HG03520 (cell line): ENCODE measurements around the gene PRR3.
A peak's percentile ranks its signal among the peaks of the same experiment; 100 is the strongest.
"Not testable (repeated sequence)": the region's sequence is repeated elsewhere in the genome, so short reads cannot be mapped to it uniquely, and the experiment has no call there.

Experiments used
- ATAC-seq: cut with Tn5 transposase; IDR thresholded peaks from one replicate; pipeline ENCODE4 v1.9.1; 2021; ENCODE audit warnings: mild to moderate bottlenecking, moderate library complexity; ENCODE audit not compliant: unreplicated experiment

PRR3 gene

GRCh38 chr6:30556906-30557682, at the start of gene PRR3:
TSS of gene PRR3 (plus strand) at chr6:30557295. CDS start at chr6:30557345, 50 bp downstream.
- peak; percentile 53 for ATAC-seq

DNA sequence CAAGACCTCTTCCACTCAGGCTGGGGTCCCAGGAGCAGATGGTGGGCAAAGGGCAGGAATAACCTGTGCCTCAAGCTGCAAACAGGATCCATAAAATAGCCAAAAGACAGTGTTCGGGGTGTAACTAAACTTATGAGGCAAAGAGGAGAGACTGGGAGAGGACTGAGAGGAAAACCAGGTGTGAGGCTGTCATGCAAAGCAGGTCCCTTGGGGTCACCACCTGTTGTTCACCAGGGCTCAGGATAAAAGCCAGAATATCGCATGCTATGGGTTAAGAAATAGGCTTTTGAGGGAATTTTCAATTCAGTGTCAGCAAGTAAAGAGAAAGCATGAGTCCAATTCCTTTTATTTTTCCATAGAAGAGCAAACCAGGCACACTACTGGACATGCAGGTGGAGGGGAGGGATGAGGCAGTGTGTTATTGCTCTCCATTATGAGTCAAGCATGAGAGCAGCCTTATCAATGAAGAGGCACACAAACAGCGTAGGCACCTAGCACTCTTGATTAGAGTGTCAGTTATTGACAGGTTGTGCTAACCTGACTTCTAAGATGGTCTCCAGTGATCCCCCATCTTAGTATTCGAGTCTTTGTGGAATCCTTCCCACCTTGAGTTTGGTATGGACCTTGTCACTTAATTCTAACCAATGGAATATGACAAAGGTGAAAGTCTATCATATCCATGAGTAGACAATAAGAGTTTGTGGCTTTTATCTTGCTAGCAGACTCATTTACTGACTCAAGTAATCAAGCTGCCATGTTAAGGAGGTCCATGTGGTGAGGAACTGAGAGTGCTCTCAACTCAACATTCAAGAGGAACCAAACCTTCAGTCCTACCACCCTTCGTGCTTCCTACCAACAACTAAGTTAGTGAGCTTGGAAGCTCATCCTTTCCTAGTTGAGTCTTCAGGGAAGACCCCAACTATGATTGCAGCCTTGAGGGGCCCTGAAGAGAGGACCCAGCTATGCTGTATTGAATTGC, 49.0 kb upstream of the PRR3 start:
- no peak for ATAC-seq

DNA sequence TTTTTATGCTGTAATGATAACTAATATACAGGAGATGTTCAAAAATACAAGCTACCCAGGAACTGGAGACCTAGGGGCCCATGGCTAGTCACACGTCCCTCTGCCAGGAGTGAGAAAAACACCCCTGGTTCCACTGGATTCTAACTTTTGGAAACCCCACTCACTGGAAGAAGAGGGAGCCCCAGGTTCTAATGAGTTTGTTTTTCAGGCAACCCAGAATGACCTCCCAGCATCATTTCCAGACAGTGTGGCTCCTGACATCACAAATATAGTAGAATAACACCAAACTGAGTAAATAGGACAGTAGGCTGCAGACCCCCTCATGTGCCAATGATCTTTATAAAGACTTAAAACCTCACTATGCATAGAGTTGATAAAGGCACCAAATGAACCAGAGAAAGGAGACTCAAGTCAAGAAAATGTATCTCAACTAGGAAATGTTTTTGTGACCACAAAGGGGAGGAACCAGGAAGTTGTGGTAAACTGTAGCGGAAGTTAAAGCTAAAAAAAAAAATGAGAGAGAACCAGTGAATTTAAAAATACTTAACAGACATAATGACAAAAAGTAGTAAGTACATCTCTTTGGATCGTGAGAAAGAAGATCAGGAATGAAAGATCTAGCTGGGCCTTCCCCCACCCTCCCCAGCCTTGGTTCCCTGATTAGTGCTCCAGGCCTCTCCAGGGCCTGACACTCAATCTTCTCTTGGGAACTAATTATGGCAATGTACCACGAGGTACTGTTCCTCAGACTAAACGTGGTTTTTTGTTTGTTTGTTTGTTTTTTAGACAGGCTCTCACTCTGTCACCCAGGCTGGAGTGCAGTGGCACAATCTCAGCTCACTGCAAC, 48.0 kb upstream of the PRR3 start:
- no peak for ATAC-seq

DNA sequence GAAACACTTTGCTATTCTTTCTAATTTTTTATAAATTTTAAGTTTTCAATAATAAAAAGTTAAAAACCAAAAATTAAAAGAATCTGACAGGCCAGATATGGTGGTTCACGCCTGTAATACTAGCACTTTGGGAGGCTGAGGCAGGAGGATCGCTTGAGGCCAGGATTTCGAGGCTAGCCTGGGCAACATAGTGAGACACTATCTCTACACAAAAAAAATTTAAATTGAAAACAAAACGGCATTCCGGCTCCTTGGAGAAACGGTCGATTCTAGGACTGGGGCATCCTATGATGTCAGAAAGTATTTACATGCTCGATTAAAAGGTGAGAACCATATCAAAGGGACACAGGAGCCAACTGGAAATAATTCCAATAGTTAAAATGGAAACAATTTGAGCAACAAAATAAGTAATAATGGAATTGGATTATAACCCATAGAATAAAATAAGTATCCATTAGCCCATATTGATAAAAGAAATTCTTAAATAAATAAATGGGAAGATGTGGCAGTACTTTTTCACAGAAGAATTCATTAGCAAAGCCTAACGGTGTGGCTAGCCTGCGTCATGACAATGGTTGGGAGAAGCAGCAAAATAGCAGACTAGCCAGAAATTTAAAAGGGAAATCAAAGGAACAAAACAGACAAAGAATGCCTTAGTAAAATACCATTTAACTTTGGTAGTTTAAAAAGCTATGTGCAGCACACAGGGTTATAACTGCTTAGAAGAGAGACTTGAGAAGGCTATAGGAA, 46.5 kb upstream of the PRR3 start:
- no peak for ATAC-seq

GRCh38 chr6:30511169-30511546, 45.9 kb upstream of the PRR3 start:
- no peak for ATAC-seq

GRCh38 chr6:30513451-30513850, 43.6 kb upstream of the PRR3 start:
- ATAC-seq, result no peak

- ATAC-seq, result no peak
Measured at GRCh38 chr6:30515106-30515505, 42.0 kb upstream of the PRR3 start.

- ATAC-seq, result peak; percentile 73
Measured at GRCh38 chr6:30515944-30516753, 40.9 kb upstream of the PRR3 start.

GRCh38 chr6:30516754-30517076, 40.4 kb upstream of the PRR3 start:
- ATAC-seq, result not testable (repeated sequence)

- ATAC-seq, result not testable (repeated sequence)
Measured at GRCh38 chr6:30517767-30518504, 39.2 kb upstream of the PRR3 start.

- ATAC-seq, result not testable (repeated sequence)
Measured at GRCh38 chr6:30518505-30519145, 38.5 kb upstream of the PRR3 start.

DNA sequence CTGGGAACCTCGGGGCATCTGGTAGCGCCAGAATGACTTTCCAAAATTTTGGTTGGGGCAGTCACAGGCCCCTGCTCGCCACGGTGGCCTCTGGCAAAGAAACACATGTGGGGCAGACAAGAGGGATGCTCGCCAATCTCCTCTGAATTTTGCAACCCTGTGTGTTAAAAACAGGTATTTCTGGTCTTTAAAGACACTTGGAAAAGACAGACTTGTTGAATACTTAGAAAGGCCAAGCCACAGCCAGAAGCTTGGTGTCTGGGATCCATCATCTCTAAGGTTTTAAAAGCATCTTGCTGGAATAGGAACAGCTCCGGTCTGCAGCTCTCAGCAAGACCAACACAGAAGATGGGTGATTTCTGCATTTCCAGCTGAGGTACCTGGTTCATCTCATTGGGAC, 36.6 kb upstream of the PRR3 start:
- no peak for ATAC-seq

- not testable (repeated sequence) for ATAC-seq
Measured at GRCh38 chr6:30521082-30521481, 36.0 kb upstream of the PRR3 start.

- ATAC-seq, result not testable (repeated sequence)
Measured at GRCh38 chr6:30521952-30522351, 35.1 kb upstream of the PRR3 start.

DNA sequence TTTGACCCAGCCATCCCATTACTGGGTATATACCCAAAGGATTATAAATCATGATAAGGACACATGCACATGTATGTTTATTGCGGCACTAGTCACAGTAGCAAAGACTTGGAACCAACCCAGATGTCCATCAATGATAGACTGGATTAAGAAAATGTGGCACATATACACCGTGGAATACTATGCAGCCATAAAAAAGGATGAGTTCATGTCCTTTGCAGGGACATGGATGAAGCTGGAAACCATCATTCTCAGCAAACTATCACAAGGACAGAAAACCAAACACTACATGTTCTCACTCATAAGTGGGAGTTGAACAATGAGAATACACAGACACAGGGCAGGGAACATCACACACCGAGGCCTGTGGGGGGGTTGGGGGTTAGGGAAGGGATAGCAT, 30.7 kb upstream of the PRR3 start:
- ATAC-seq, result not testable (repeated sequence)

DNA sequence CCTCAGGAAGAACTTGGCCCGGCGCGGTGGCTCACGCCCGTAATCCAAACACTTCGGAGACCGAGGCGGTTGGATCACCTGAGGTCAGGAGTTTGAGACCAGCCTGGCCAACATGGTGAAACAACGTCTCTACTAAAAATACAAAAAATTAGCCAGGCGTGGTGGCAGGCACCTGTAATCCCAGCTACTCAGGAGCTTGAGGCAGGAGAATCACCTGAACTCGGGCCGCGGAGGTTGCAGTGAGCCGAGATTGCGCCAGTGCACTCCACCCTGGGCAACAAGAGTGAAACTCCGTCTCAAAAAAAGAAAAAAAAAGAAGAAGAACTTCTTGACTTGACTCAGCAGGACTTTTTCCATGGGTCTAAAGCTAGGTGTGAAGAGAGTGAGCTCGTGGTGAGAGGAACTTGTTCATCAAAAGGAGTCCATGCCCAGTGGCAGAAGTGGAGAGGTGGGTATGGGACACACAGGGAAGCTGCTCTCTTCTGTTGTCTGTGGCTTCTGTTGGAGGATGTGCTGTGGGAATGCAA, 27.7 kb upstream of the PRR3 start:
- ATAC-seq, result not testable (repeated sequence)

DNA sequence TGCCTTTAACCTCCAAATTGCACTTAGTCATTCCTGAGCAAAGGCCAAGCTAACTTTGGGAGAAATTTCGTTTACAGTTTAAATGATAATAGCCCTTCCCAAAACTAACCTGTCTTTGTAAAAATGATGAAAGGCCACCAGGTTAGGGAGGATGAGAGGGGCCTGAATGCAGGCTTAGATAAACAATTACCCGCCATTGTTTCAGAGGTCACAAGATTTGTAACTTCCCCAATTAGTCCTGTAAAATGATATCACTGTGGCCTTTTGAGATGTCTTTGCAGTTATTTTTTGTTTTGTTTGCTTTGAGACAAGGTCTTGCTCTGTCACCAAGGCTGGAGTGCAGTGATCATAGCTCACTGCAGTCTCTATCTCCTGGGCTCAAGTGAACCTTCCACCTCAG, 27.1 kb upstream of the PRR3 start:
- no peak for ATAC-seq
